ENCODE measurements around the gene DNAJB14. TPM values are rescaled to one million over a fixed set of nuclear protein-coding genes. Genes with fewer than 3 reads are reported as not detected.

DNAJB14 gene
- total and polyA plus RNA-seq, 2 experiments from 2014 or later: 24.9 to 27.3 TPM

- TF ChIP-seq ZNF462 (CRISPR knock-in tag; IDR thresholded peaks at IDR 0.05): no peak
- no peak for TF ChIP-seq ETS1 (IDR thresholded peaks at IDR 0.05)
- no peak for TF ChIP-seq EZH2phosphoT487 (IDR thresholded peaks at IDR 0.05; ENCODE audit: unreplicated experiment)
- TF ChIP-seq STAT1 (IDR thresholded peaks at IDR 0.05; ENCODE audit: unreplicated experiment): no peak
- TF ChIP-seq ZNF331 (CRISPR knock-in tag; IDR thresholded peaks at IDR 0.05; ENCODE audit: low read depth): no peak
- TF ChIP-seq EZH2 (IDR thresholded peaks at IDR 0.05; ENCODE audit: low read depth, unreplicated experiment): no peak
- no peak for TF ChIP-seq CTCF (conservative IDR thresholded peaks at IDR 0.05; ENCODE audit: low read depth in 2 of 2)
Observed at GRCh38 chr4:99950913-99951254, 4.5 kb upstream of the DNAJB14 start (continued).
